HEK293 (cell line): Measurements from ENCODE around the gene MYL4.
A peak's percentile ranks its signal among the peaks of the same experiment; 100 is the strongest.

ENCODE experiments used
- CTCF ChIA-PET: fragments of 350-600 bp; formaldehyde crosslinking; extraction: SDS; loops from one replicate; lab custom pipeline; 2021; ENCODE audit warnings: antibody characterized with exemption; lab: Yijun Ruan, JAX
- POLR2A ChIA-PET: fragments of 300-600 bp; formaldehyde crosslinking; extraction: SDS; loops from one replicate; lab custom pipeline; 2020; ENCODE audit warnings: antibody characterized with exemption, inconsistent platforms; lab: Yijun Ruan, JAX
- H3K27ac ChIP-seq: fragments of 200-500 bp; sonication (Bioruptor generic); 2 replicates; pipeline ENCODE4 v1.5.1; 2014; ENCODE audit warnings: low read depth, low read length, control low read depth, inconsistent platforms; ENCODE audit errors: extremely low read depth
- H3K36me3 ChIP-seq, 2 experiments: fragments of 200-500 bp in 1 of 2; sonication (Bioruptor generic) in 1 of 2; 1 replicate in 1 of 2; 2 replicates in 1 of 2; pipeline ENCODE4 v1.5.1; 2014 to 2017; ENCODE audit warnings: inconsistent platforms in 2 of 2, low read length in 2 of 2; ENCODE audit not compliant: control insufficient read depth in 2 of 2, insufficient read depth in 1 of 2
- H3K4me1 ChIP-seq: fragments of 200-500 bp; sonication (Bioruptor generic); 2 replicates; pipeline ENCODE4 v1.5.1; 2014; ENCODE audit warnings: mild to moderate bottlenecking, low read length, inconsistent platforms; ENCODE audit not compliant: control insufficient read depth, insufficient read depth
- H3K4me3 ChIP-seq: 2 replicates; pipeline ENCODE4 v1.5.1; 2011; ENCODE audit warnings: low read depth, mild to moderate bottlenecking, control low read depth, low read length, moderate library complexity
- H3K9me3 ChIP-seq: fragments of 200-500 bp; sonication (Bioruptor generic); 2 replicates; pipeline ENCODE4 v1.5.1; 2014; ENCODE audit warnings: low read depth, low read length, inconsistent platforms; ENCODE audit not compliant: control insufficient read depth, insufficient read depth
- BCL11A ChIP-seq: fragments of 450-650 bp; formaldehyde crosslinking; IDR thresholded peaks from 2 replicates; pipeline ENCODE4 v1.5.1; 2016; ENCODE audit warnings: low read depth, missing biosample characterization, missing genetic modification characterization
- HOXC10 ChIP-seq: sonication (generic); formaldehyde crosslinking; IDR thresholded peaks from 2 replicates; pipeline ENCODE4 v1.8.1; 2023; ENCODE audit warnings: mild to moderate bottlenecking, missing genetic modification reagents
- KLF10 ChIP-seq: fragments of 450-650 bp; IDR thresholded peaks from 2 replicates; pipeline ENCODE4 v1.5.1; 2018; ENCODE audit warnings: missing biosample characterization, mild to moderate bottlenecking, missing genetic modification characterization
- SCRT1 ChIP-seq: fragments of 450-650 bp; formaldehyde crosslinking; IDR thresholded peaks from 2 replicates; pipeline ENCODE4 v1.5.1; 2016; ENCODE audit warnings: missing biosample characterization, missing genetic modification characterization, borderline replicate concordance
- ZBTB8A ChIP-seq: fragments of 450-650 bp; formaldehyde crosslinking; IDR thresholded peaks from 2 replicates; pipeline ENCODE4 v1.5.1; 2016; ENCODE audit warnings: missing biosample characterization, missing genetic modification characterization
- ZNF133 ChIP-seq: fragments of 450-650 bp; formaldehyde crosslinking; IDR thresholded peaks from 2 replicates; pipeline ENCODE4 v1.5.1; 2016; ENCODE audit warnings: missing biosample characterization, missing genetic modification characterization
- ZNF140 ChIP-seq: fragments of 450-650 bp; formaldehyde crosslinking; IDR thresholded peaks from 2 replicates; pipeline ENCODE4 v1.5.1; 2016; ENCODE audit warnings: missing biosample characterization, missing genetic modification characterization
- ZNF302 ChIP-seq: fragments of 450-650 bp; formaldehyde crosslinking; IDR thresholded peaks from 2 replicates; pipeline ENCODE4 v1.5.1; 2016; ENCODE audit warnings: missing biosample characterization, missing genetic modification characterization, low read depth
- ZNF311 ChIP-seq: fragments of 450-650 bp; formaldehyde crosslinking; IDR thresholded peaks from 2 replicates; pipeline ENCODE4 v1.5.1; 2017; ENCODE audit warnings: missing biosample characterization, missing genetic modification characterization, borderline replicate concordance
- ZNF394 ChIP-seq: fragments of 450-650 bp; formaldehyde crosslinking; IDR thresholded peaks from 2 replicates; pipeline ENCODE4 v1.5.1; 2016; ENCODE audit warnings: missing biosample characterization, missing genetic modification characterization, mild to moderate bottlenecking, moderate library complexity, borderline replicate concordance
- ZNF426 ChIP-seq: fragments of 450-650 bp; formaldehyde crosslinking; IDR thresholded peaks from 2 replicates; pipeline ENCODE4 v1.5.1; 2017; ENCODE audit warnings: missing biosample characterization, missing genetic modification characterization, mild to moderate bottlenecking, inconsistent platforms, moderate library complexity
- ZNF433 ChIP-seq: fragments of 450-650 bp; formaldehyde crosslinking; IDR thresholded peaks from 2 replicates; pipeline ENCODE4 v1.5.1; 2016; ENCODE audit warnings: missing biosample characterization, missing genetic modification characterization, low read depth
- ZNF514 ChIP-seq: fragments of 450-650 bp; formaldehyde crosslinking; IDR thresholded peaks from 2 replicates; pipeline ENCODE4 v1.5.1; 2016; ENCODE audit warnings: missing biosample characterization, missing genetic modification characterization
- ZNF558 ChIP-seq: fragments of 450-650 bp; formaldehyde crosslinking; IDR thresholded peaks from 2 replicates; pipeline ENCODE4 v1.5.1; 2016; ENCODE audit warnings: missing biosample characterization, missing genetic modification characterization
- ZNF571 ChIP-seq: fragments of 450-650 bp; formaldehyde crosslinking; IDR thresholded peaks from 2 replicates; pipeline ENCODE4 v1.5.0; 2017; ENCODE audit warnings: missing biosample characterization, missing genetic modification characterization
- ZNF623 ChIP-seq: fragments of 450-650 bp; formaldehyde crosslinking; IDR thresholded peaks from 2 replicates; pipeline ENCODE4 v1.5.1; 2016; ENCODE audit warnings: missing biosample characterization, missing genetic modification characterization
- ZNF626 ChIP-seq: fragments of 450-650 bp; sonication (Bioruptor Pico); formaldehyde crosslinking; IDR thresholded peaks from 2 replicates; pipeline ENCODE4 v1.5.1; 2018; ENCODE audit warnings: missing biosample characterization, missing genetic modification characterization, inconsistent platforms
- ZNF664 ChIP-seq: fragments of 450-650 bp; formaldehyde crosslinking; IDR thresholded peaks from 2 replicates; pipeline ENCODE4 v1.5.1; 2016; ENCODE audit warnings: missing biosample characterization, missing genetic modification characterization
- ZNF677 ChIP-seq: fragments of 450-650 bp; IDR thresholded peaks from 2 replicates; pipeline ENCODE4 v1.5.0; 2018; ENCODE audit warnings: missing biosample characterization, mild to moderate bottlenecking, missing genetic modification characterization, moderate library complexity
- ZNF701 ChIP-seq: fragments of 450-650 bp; formaldehyde crosslinking; IDR thresholded peaks from 2 replicates; pipeline ENCODE4 v1.5.1; 2016; ENCODE audit warnings: missing biosample characterization, missing genetic modification characterization
- ZSCAN23 ChIP-seq: fragments of 450-650 bp; formaldehyde crosslinking; IDR thresholded peaks from 2 replicates; pipeline ENCODE4 v1.5.1; 2016; ENCODE audit warnings: missing biosample characterization, missing genetic modification characterization
- ZXDB ChIP-seq: fragments of 450-650 bp; formaldehyde crosslinking; IDR thresholded peaks from 2 replicates; pipeline ENCODE4 v1.5.1; 2016; ENCODE audit warnings: missing biosample characterization, missing genetic modification characterization
- TF ChIP-seq, protein P1 (sequence below): fragments of 450-650 bp; formaldehyde crosslinking; IDR thresholded peaks from 2 replicates; pipeline ENCODE4 v1.5.1; 2016; ENCODE audit warnings: missing biosample characterization, missing genetic modification characterization, low read depth
- TF ChIP-seq, protein P2 (sequence below): fragments of 450-650 bp; formaldehyde crosslinking; IDR thresholded peaks from 2 replicates; pipeline ENCODE4; 2016; ENCODE audit warnings: missing biosample characterization, missing genetic modification characterization
- TF ChIP-seq, protein P3 (sequence below): fragments of 450-650 bp; formaldehyde crosslinking; IDR thresholded peaks from 2 replicates; pipeline ENCODE4 v1.5.1; 2016; ENCODE audit warnings: missing biosample characterization, missing genetic modification characterization, low read depth
- TF ChIP-seq, protein P4 (sequence below): fragments of 450-650 bp; formaldehyde crosslinking; conservative IDR thresholded peaks from 2 replicates; pipeline ENCODE4 v1.5.1; 2016; ENCODE audit warnings: low read depth, missing biosample characterization, missing genetic modification characterization

Gene MYL4

DNA sequence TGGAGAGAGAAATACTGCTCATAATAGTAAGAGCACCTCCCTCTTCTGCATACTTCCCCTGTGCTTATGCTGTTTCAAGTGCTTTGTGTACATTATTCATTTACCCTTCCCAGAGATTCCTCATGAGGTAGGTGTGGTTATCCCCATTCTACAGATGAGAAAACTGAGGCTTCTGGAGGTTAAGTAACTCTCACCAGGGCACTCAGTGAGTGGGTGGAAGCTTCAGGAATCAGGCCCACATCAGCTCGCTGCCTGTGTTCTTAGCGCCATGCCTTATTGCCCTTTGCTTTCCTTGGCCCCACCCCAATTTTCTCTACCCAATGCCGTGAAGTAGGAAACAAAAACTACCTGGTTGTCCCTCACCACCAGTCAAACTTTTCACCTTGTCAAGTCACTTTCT lies 26.4 kb downstream of the MYL4 start (continued):
- TF ChIP-seq, protein P1, sequence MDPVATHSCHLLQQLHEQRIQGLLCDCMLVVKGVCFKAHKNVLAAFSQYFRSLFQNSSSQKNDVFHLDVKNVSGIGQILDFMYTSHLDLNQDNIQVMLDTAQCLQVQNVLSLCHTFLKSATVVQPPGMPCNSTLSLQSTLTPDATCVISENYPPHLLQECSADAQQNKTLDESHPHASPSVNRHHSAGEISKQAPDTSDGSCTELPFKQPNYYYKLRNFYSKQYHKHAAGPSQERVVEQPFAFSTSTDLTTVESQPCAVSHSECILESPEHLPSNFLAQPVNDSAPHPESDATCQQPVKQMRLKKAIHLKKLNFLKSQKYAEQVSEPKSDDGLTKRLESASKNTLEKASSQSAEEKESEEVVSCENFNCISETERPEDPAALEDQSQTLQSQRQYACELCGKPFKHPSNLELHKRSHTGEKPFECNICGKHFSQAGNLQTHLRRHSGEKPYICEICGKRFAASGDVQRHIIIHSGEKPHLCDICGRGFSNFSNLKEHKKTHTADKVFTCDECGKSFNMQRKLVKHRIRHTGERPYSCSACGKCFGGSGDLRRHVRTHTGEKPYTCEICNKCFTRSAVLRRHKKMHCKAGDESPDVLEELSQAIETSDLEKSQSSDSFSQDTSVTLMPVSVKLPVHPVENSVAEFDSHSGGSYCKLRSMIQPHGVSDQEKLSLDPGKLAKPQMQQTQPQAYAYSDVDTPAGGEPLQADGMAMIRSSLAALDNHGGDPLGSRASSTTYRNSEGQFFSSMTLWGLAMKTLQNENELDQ, result no peak
- TF ChIP-seq ZNF558 (no peak), HOXC10 (CRISPR knock-in tag) (no peak), SCRT1 (tag by site-specific recombination) (no peak), ZNF664 (tag by site-specific recombination) (no peak), ZXDB (no peak), ZNF626 (tag by site-specific recombination) (no peak), BCL11A (tag by site-specific recombination) (no peak), ZNF571 (tag by site-specific recombination) (no peak), ZNF701 (tag by site-specific recombination) (no peak), KLF10 (tag by site-specific recombination) (no peak), ZNF677 (tag by site-specific recombination) (no peak), ZNF311 (tag by site-specific recombination) (no peak), ZSCAN23 (tag by site-specific recombination) (no peak), ZNF133 (tag by site-specific recombination) (no peak)
- TF ChIP-seq, protein P2, sequence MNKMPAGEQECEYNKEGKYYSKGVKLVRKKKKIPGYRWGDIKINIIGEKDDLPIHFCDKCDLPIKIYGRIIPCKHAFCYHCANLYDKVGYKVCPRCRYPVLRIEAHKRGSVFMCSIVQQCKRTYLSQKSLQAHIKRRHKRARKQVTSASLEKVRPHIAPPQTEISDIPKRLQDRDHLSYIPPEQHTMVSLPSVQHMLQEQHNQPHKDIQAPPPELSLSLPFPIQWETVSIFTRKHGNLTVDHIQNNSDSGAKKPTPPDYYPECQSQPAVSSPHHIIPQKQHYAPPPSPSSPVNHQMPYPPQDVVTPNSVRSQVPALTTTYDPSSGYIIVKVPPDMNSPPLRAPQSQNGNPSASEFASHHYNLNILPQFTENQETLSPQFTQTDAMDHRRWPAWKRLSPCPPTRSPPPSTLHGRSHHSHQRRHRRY (tag by site-specific recombination), result no peak

DNA sequence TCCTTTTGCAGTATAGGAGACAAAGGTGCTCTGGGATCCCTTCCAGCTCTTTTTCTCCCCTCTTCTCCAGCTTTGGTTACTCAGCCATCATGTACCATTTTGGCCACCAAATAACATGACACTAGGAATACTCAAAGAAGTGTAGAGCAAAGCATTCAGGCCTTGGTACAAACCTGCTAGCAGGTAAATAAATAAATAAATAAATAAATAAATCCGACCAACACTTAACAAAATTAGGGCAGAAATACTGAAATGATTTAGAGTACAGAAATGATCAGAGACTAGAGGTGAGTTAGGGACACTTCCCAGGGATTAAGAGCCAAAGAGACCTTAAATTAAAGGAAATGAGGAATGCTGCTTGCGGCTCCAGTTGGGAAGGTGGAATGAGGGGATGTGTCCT lies 26.8 kb downstream of the MYL4 start:
- ChIA-PET POLR2A (no interaction called here), CTCF (interaction anchor here (8.6 kb wide), 1 partner anchor 80 kb away, joined by 164 read pairs; no protein-coding TSS in a partner anchor)
- H3K4me3 ChIP-seq, result no peak overlapping the region
- no peak overlapping the region for H3K27ac ChIP-seq
- no peaks in the 10 kb centered on the region for H3K36me3 ChIP-seq
- peaks cover 11% of the 10 kb centered on the region for H3K4me1 ChIP-seq
- no peaks in the 10 kb centered on the region for H3K9me3 ChIP-seq
- 0 out of 2 replicates have a peak, but pooled peaks have one; percentile 35 for TF ChIP-seq ZBTB8A (tag by site-specific recombination)
- TF ChIP-seq ZNF394 (tag by site-specific recombination), result peak; percentile 39; the same call in 1 of the 2 replicates
- 0 out of 2 replicates have a peak, but pooled peaks have one; percentile 14 for TF ChIP-seq ZNF514 (tag by site-specific recombination)
- TF ChIP-seq ZNF623 (tag by site-specific recombination), result 0 out of 2 replicates have a peak, but pooled peaks have one; percentile 41
- peak; percentile 33 for TF ChIP-seq ZNF426 (tag by site-specific recombination)
- TF ChIP-seq ZNF626 (tag by site-specific recombination), result no peak
- TF ChIP-seq ZNF140 (tag by site-specific recombination), result peak; percentile 15; the same call in 1 of the 2 replicates
- TF ChIP-seq, protein P3, sequence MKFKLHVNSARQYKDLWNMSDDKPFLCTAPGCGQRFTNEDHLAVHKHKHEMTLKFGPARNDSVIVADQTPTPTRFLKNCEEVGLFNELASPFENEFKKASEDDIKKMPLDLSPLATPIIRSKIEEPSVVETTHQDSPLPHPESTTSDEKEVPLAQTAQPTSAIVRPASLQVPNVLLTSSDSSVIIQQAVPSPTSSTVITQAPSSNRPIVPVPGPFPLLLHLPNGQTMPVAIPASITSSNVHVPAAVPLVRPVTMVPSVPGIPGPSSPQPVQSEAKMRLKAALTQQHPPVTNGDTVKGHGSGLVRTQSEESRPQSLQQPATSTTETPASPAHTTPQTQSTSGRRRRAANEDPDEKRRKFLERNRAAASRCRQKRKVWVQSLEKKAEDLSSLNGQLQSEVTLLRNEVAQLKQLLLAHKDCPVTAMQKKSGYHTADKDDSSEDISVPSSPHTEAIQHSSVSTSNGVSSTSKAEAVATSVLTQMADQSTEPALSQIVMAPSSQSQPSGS (tag by site-specific recombination), result no peak
- 0 out of 2 replicates have a peak, but pooled peaks have one; percentile 47 for TF ChIP-seq ZNF433 (tag by site-specific recombination)
- TF ChIP-seq, protein P4, sequence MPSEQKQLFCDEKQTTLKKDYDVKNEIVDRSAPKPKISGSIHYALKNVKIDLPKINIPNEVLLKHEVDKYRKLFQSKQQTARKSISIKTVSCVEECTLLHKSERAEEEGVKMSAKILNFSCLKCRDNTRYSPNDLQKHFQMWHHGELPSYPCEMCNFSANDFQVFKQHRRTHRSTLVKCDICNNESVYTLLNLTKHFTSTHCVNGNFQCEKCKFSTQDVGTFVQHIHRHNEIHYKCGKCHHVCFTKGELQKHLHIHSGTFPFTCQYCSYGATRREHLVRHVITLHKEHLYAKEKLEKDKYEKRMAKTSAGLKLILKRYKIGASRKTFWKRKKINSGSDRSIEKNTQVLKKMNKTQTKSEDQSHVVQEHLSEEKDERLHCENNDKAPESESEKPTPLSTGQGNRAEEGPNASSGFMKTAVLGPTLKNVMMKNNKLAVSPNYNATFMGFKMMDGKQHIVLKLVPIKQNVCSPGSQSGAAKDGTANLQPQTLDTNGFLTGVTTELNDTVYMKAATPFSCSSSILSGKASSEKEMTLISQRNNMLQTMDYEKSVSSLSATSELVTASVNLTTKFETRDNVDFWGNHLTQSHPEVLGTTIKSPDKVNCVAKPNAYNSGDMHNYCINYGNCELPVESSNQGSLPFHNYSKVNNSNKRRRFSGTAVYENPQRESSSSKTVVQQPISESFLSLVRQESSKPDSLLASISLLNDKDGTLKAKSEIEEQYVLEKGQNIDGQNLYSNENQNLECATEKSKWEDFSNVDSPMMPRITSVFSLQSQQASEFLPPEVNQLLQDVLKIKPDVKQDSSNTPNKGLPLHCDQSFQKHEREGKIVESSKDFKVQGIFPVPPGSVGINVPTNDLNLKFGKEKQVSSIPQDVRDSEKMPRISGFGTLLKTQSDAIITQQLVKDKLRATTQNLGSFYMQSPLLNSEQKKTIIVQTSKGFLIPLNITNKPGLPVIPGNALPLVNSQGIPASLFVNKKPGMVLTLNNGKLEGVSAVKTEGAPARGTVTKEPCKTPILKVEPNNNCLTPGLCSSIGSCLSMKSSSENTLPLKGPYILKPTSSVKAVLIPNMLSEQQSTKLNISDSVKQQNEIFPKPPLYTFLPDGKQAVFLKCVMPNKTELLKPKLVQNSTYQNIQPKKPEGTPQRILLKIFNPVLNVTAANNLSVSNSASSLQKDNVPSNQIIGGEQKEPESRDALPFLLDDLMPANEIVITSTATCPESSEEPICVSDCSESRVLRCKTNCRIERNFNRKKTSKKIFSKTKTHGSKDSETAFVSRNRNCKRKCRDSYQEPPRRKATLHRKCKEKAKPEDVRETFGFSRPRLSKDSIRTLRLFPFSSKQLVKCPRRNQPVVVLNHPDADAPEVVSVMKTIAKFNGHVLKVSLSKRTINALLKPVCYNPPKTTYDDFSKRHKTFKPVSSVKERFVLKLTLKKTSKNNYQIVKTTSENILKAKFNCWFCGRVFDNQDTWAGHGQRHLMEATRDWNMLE (tag by site-specific recombination), result peak; percentile 56; the same call in 1 of the 2 replicates
- no peak for TF ChIP-seq SCRT1 (tag by site-specific recombination)
- TF ChIP-seq ZNF302, result no peak
